Fibroblast of pulmonary artery (primary cell): ENCODE results near the gene HIVEP3.
A peak's percentile ranks its signal among the peaks of the same experiment; 100 is the strongest.

ENCODE experiments used
- DNase-seq: peaks from one replicate; pipeline ENCODE4 v3.0.0-alpha.2; 2010; ENCODE audit warnings: low read depth
- H3K4me3 ChIP-seq: replicated peaks from 2 replicates; pipeline ENCODE4 v1.5.1; 2011; ENCODE audit warnings: low read depth, mild to moderate bottlenecking, control low read depth, low read length, moderate library complexity
- TF ChIP-seq, protein P1 (sequence below): IDR thresholded peaks from 2 replicates; pipeline ENCODE4 v1.5.1; 2011; ENCODE audit warnings: mild to moderate bottlenecking, control low read depth, low read length, inconsistent platforms; ENCODE audit errors: missing control alignments

HIVEP3 gene

DNA sequence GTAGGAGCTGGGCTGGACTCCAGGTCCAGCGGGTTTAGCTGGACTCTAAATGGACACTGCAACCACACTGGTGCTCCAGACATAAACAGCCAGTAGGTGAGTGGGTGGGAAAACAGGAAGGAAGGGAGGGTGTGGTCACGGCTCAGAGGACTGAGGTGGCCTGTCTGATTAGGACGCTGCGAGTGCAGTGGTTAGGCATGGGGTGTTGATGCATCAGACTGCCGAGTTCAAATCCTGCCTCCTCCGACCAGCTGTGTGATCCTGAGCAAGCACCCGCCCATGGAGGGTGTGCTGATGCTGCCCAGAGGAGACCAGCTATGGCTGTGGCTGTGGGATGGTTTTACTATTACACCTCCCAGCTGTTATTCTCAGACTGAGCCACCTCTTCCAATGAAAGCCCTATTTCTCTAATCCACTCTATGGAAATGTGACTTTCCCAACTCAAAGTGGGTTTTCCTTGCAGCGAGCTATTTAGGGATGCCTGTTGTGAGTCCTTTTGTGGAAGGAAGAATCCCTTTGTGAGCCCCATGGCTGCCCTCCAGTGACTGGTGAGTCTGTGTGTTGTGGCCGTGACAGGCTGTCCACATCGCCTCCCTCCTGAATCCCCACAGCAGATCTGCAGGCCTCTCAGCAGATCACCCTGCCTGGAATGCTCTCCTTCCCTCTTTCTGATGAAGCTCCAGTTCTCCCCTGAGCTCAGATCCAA is 377.7 kb downstream of the HIVEP3 start:
- TF ChIP-seq, protein P1, sequence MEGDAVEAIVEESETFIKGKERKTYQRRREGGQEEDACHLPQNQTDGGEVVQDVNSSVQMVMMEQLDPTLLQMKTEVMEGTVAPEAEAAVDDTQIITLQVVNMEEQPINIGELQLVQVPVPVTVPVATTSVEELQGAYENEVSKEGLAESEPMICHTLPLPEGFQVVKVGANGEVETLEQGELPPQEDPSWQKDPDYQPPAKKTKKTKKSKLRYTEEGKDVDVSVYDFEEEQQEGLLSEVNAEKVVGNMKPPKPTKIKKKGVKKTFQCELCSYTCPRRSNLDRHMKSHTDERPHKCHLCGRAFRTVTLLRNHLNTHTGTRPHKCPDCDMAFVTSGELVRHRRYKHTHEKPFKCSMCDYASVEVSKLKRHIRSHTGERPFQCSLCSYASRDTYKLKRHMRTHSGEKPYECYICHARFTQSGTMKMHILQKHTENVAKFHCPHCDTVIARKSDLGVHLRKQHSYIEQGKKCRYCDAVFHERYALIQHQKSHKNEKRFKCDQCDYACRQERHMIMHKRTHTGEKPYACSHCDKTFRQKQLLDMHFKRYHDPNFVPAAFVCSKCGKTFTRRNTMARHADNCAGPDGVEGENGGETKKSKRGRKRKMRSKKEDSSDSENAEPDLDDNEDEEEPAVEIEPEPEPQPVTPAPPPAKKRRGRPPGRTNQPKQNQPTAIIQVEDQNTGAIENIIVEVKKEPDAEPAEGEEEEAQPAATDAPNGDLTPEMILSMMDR, result no peak
- DNase-seq, result peak; percentile 19
- no peak overlapping the region for H3K4me3 ChIP-seq

DNA sequence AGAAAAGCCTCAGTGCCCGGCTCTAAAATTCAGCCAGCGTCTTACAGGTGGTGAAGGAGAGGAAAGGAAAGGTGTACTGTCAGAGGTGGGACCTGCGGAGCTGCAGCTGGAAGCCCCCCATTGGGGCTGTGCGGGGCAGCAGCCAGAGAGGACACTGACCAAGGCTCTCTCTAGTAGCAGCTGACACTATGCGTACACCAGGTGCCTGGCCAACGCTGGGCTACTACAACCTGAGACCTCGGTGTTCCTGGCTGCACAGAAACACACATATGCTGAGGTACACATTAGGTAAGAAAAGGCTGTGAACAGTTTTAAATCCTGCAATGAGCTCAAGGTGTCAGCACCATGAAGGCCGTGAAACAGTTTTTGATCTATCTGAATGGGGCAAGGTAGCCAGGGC is 378.7 kb downstream of the HIVEP3 start:
- DNase-seq, result no peak
- TF ChIP-seq, protein P1, result no peak
- H3K4me3 ChIP-seq, result no peak overlapping the region

DNA sequence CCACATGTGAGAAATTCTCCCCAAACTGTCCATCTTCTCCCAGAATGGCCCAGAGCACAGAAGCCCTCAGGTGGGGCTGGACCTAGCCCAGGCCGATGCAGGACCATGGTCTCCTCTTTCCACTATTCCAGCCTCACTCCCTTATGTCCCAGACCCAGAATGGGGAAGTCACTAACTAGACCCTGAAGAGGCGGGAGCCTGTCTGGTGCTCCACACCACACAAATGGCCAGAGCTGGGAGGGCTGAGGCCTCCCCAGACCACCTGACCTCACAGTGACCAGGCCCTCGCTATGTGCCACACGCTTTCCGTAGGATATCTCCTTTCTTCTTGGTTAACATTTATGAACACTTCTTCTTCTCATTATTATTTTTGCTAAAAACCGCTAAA is 379.3 kb downstream of the HIVEP3 start:
- H3K4me3 ChIP-seq, result no peak overlapping the region
- no peak for DNase-seq
- TF ChIP-seq, protein P1, result no peak

DNA sequence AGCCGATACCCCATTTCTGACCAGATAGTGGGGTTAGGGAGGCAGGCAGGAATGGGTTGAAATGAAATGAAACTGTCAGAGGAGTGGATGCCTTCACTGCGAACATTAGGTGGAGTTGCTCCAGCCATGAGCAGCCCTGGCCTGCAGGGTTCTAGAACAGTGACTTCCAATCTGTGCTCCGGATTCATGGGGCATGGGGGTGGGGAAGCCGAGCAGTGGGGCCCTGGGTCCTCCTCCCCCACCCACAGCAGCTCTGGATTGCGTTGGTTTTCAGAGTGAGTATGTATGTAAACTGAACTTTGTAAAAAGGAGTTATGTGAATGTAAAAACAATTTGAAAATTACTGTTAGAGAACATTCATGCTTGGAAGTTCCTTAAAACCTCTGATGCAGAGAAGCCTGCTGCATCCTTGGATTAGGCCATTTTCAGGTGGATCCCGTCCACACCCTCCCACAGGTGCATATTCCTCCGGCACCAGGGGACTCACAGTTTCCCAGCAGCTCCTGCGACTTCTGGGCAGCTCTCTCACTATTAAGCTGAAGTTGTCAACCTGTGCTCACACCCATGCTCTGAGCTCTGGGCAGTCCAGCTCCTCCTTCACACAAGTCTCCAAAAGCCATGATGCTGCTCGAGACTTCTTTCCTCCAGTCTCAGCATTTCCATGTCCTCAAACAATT is 379.8 kb downstream of the HIVEP3 start:
- no peak overlapping the region for H3K4me3 ChIP-seq
- TF ChIP-seq, protein P1, result no peak
- no peak for DNase-seq

DNA sequence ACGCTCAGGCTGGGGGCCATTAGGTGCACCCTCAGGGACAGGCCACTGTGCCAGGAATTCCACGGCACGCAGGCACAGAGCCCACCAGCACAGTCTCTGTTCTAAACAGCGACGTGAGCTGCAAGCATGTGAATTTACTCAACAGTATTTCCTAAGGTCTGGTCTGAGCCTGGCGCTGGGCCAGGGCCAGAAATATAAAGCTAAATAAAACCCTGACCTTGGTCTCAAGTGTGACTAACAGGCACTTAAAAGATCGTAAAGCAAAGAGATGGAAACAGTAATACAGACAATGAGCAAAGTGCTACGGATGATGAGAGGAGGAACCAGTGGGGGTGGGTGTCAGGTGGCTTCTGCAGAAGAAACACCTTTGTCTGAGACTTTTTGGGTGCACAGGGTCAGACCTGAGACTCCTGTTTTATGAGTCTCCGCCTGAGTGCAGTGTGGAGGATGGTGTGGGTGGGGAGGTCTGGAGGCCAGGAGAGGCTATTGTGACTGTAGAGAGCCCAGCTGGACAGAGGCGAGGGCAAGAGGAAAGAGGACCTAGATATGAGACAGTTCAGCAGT is 380.9 kb downstream of the HIVEP3 start:
- peak; percentile 84 for DNase-seq
- TF ChIP-seq, protein P1, result no peak
- H3K4me3 ChIP-seq, result no peak overlapping the region

DNA sequence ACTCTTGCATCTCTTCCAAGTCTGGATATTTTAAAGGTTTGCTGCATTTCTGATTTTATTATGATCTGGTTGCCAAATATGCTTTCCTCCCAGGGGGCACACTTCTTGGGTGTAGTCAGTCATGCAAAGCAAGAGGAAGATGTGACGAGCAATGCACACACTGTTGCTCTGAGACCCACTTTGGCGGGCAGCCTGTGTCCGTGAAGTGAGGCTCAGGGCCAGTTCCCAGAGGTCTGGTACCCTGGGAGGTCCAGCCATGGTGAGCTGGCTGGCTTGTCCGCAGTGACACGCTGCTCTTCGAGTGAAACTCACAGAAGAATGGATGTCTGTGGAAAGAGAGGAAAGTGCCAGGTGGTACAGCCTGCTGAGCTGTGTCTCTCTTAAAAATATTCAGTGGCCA is 381.5 kb downstream of the HIVEP3 start:
- TF ChIP-seq, protein P1, result no peak
- H3K4me3 ChIP-seq, result no peak overlapping the region
- DNase-seq, result peak; percentile 59

DNA sequence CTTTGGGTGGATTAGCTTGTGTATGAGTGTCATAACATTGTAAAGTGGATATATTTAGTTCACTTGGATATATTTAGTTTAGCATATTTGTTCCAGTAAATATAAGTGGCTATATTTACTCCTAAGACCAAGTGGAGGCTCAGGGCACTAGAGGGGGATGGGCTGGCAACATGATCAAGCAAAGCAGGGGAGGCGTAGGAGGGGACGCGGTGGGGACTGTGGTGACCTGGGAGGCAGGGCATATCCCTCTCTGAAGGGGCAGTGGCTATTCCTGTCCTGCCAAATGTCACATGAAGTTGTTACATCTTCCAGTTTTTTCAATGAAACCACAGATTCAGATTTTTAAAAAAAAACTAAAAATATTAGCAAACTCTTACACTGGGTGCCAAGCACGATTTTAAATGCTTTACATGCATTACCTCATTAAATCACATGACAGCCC is 382.3 kb downstream of the HIVEP3 start:
- H3K4me3 ChIP-seq, result no peak overlapping the region
- no peak for DNase-seq
- TF ChIP-seq, protein P1, result no peak
